CD4-positive, alpha-beta T cell treated with Interleukin-15 for 4 hours (primary cell): Measurements from ENCODE around the gene ERICH4.
A peak's percentile ranks its signal among the peaks of the same experiment; 100 is the strongest.

Source experiments
- DNase-seq: peaks from one replicate; pipeline ENCODE4 v3.0.0-alpha.2; 2020; ENCODE audit warnings: low spot score

ERICH4 gene

GRCh38 chr19:41414461-41414860 is 28.5 kb upstream of the ERICH4 start:
- DNase-seq, result no peak

DNA sequence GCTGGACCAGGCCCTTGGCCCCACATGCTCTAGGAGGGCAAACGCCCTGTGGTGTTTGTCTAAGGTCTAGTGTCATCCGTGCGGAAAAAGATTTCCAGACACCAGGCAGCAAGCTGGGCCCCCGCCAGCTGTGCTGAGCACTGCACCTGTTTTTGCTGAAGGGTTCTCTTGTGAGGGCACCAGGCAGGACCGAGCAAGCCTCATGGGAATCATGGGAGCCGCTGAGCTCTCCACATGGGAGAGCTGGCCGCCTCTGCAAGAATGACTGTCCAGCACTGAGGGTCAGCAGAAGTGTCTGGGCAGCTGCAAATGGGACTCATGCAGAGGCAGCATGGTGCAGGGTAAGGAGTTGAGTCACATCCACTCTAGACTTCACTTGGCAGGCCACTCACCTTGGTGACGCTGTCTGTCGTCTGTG is 27.8 kb upstream of the ERICH4 start:
- DNase-seq, result no peak

DNA sequence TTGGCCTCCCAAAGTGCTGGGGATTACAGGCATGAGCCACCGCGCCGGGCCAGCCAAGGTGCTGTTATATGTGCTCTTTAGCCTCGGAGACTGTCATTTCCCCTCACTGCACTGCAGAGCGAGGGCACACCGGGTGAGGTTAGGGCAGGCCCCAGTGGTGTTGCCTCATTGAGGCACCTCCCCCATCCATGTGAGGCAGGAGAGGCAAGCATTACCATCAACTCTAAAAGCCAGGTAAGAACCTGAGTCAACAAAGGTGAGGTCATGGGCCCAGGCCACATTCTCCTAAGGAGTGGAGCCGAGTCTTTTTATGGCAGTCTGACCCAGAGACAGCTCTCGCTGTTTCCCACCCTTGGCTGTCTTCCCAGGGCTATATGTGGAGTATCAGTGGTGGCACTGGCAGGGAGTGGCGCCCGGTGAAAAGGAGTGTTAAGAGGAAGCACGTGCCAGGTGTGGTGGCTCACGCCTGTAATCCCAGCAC is 26.7 kb upstream of the ERICH4 start:
- DNase-seq, result no peak

DNA sequence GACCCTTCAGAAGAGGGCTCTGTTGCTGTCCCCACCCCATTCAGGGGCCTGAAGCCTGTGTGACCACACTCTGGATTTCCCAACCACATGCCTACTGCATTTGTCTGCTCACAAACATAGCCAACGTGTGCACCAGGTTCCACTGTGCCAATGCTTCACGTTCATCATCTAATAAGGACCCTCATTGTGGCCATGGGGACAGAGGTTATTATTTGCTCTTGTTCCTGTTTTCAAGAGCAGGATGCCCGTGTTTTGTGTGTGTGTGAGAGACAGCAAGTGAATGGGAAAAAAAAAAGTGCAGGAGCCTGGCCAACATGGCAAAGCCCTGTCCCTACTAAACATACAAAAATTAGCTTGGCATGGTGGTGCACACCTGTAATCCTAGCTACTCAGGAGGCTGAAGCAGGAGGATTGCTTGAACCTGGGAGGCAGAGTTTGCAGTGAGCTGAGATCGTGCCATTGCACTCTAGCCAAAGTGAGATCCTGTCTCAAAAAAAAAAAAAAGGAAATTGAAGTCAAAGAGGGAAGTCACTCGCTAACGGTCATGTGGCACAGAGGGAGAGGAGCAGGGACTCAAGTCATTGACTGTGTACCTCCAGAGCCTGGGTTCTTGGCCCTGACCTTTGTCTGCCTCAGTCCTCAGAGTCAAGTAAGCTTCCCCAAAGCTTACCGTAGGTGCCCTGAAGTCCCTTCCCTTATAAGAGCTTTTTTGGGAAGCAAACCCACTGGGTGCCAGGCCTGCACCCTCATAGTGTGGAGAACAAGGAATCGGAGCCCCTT is 22.7 kb upstream of the ERICH4 start:
- no peak for DNase-seq

GRCh38 chr19:41421314-41421713 is 21.6 kb upstream of the ERICH4 start:
- no peak for DNase-seq

GRCh38 chr19:41421973-41422372 is 21.0 kb upstream of the ERICH4 start:
- DNase-seq, result no peak

DNA sequence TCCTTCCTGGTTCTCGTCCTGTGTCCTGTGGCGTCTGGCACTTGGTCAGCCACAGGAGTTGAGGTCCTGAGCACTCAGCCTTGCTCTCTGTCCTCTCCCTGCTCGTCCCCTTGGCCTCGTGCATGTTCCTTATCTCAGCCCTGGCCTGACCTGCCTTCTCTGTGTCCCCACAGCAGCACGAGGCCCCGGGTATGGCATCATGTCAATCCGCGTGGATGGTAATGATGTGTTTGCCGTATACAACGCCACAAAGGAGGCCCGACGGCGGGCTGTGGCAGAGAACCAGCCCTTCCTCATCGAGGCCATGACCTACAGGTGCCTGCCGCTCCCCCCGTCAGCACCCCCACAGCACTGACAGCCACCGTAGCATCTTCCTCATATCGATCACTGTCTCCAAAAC is 20.5 kb upstream of the ERICH4 start:
- no peak for DNase-seq

- no peak for DNase-seq
Measured at GRCh38 chr19:41422955-41423354, 20.0 kb upstream of the ERICH4 start.

GRCh38 chr19:41424335-41425173 is 18.4 kb upstream of the ERICH4 start:
- DNase-seq, result no peak

- no peak for DNase-seq
Measured at GRCh38 chr19:41425174-41426115, 17.5 kb upstream of the ERICH4 start.

- DNase-seq, result no peak
Measured at GRCh38 chr19:41426116-41426841, 16.7 kb upstream of the ERICH4 start.

- DNase-seq, result peak; percentile 31
Measured at GRCh38 chr19:41426952-41427646, 15.9 kb upstream of the ERICH4 start, which contains the start of gene B3GNT8. TSS of gene B3GNT8 (minus strand) at chr19:41427374. CDS start at chr19:41426778, 596 bp downstream.

- DNase-seq, result peak; percentile 37
Measured at GRCh38 chr19:41427647-41428480, 15.1 kb upstream of the ERICH4 start.

- no peak for DNase-seq
Measured at GRCh38 chr19:41428481-41428859, 14.5 kb upstream of the ERICH4 start.

- DNase-seq, result no peak
Measured at GRCh38 chr19:41430922-41431321, 12.0 kb upstream of the ERICH4 start.

GRCh38 chr19:41431426-41432386 is 11.2 kb upstream of the ERICH4 start:
- DNase-seq, result peak; percentile 21

- DNase-seq, result no peak
Measured at GRCh38 chr19:41433171-41433570, 9.8 kb upstream of the ERICH4 start.

DNA sequence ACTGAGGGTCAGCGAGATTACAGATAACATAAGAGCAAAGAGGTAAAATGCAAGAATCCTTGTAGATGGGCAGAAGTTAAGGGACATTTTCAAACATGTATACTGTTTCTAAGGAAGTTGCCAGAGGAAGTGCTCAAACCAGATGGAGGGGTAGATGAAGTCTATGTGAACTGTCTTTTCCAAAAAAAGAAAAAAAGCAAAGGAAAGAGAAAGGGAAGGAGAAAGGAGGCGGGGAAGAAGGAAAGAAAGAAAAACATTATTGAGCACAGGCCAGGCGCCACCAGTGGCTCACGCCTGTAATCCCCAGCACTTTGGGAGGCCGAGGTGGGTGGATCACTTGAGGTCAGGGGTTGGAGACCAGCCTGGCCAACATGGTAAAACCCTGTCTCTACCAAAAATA is 8.5 kb upstream of the ERICH4 start:
- DNase-seq, result no peak
